ENCODE measurements around the gene CYP2F1. TPM values are rescaled to one million over a fixed set of nuclear protein-coding genes. Genes with fewer than 3 reads are reported as not detected.
"Not testable (repeated sequence)": the region's sequence is repeated elsewhere in the genome, so short reads cannot be mapped to it uniquely, and the experiment has no call there.

Gene CYP2F1
- total and polyA plus RNA-seq, 10 of the 15 experiments (the other 5 are each of a cell fraction or from before 2014, with no cell fraction given), result not detected

- ATAC-seq (peak; percentile 94), FAIRE-seq (peak; percentile 91)
- DNase-seq (ENCODE audit: low read depth, low spot score); in situ Hi-C loops (cut with MboI); POLR2A ChIA-PET; H3K4me3 ChIP-seq; H3K27me3 ChIP-seq (replicated peaks in 1 of 2; ENCODE audit: control insufficient read depth in 2 of 2, insufficient read depth in 2 of 2, low read length in 1 of 2); CTCF ChIA-PET; H3K4me1 ChIP-seq (ENCODE audit: control insufficient read depth, insufficient read depth, low read length); H3K36me3 ChIP-seq (ENCODE audit: control insufficient read depth in 2 of 2, insufficient read depth in 2 of 2, low read length in 1 of 2); RAD21 ChIA-PET (ENCODE audit: unreplicated experiment); intact Hi-C loops (cut with micrococcal nuclease; ENCODE audit: unreplicated experiment); H4K20me1 ChIP-seq (ENCODE audit: control insufficient read depth, insufficient read depth); SMC1A ChIA-PET (ENCODE audit: uncharacterized antibody, unreplicated experiment); H3K9me3 ChIP-seq (replicated peaks; ENCODE audit: control insufficient read depth, insufficient read depth, low read length); H3K9ac ChIP-seq (ENCODE audit: control insufficient read depth, insufficient read depth, low read length); BruUV-seq (replicated peaks); H3K79me2 ChIP-seq (ENCODE audit: control insufficient read depth, insufficient read depth, low read length); H3K27ac ChIP-seq (ENCODE audit: control insufficient read depth, insufficient read depth); H2AFZ ChIP-seq (ENCODE audit: control insufficient read depth, low read depth, low read length): not testable (repeated sequence)
- 56% methylated on average over 29 of the region's 76 CpGs for WGBS (ENCODE audit: insufficient coverage, insufficient replicate concordance, low lambda C conversion rate, missing lambda C conversion rate)
- 0 out of 2 replicates have a peak overlapping the region, but pooled peaks have one; percentile 42 for H3K4me2 ChIP-seq (ENCODE audit: control insufficient read depth, insufficient read depth)
Measured at GRCh38 chr19:41135390-41136384, 21.5 kb downstream of the CYP2F1 start.

- intact Hi-C loops (cut with micrococcal nuclease; ENCODE audit: unreplicated experiment), result no loop called here
- ChIA-PET POLR2A (no interaction called here), CTCF (no interaction called here), SMC1A (ENCODE audit: uncharacterized antibody, unreplicated experiment) (no interaction called here), RAD21 (ENCODE audit: unreplicated experiment) (no interaction called here)
- WGBS (ENCODE audit: insufficient coverage, insufficient replicate concordance, low lambda C conversion rate, missing lambda C conversion rate), result 66% methylated on average over 27 of the region's 31 CpGs
- no peaks in the 10 kb centered on the region for H3K9me3 ChIP-seq (replicated peaks; ENCODE audit: control insufficient read depth, insufficient read depth, low read length)
- H4K20me1 ChIP-seq (ENCODE audit: control insufficient read depth, insufficient read depth), result no peaks in the 10 kb centered on the region
- no peak overlapping the region for H3K9ac ChIP-seq (ENCODE audit: control insufficient read depth, insufficient read depth, low read length)
- no peaks in the 10 kb centered on the region for H3K4me1 ChIP-seq (ENCODE audit: control insufficient read depth, insufficient read depth, low read length)
- H2AFZ ChIP-seq (ENCODE audit: control insufficient read depth, low read depth, low read length), result no peak overlapping the region
- H3K36me3 ChIP-seq (ENCODE audit: control insufficient read depth in 2 of 2, insufficient read depth in 2 of 2, low read length in 1 of 2), result no peaks in the 10 kb centered on the region
- no peak overlapping the region for H3K4me3 ChIP-seq
- FAIRE-seq (no peak), DNase-seq (ENCODE audit: low read depth, low spot score) (no peak), ATAC-seq (no peak)
- BruUV-seq (replicated peaks), result no TSS peak
- in situ Hi-C loops (cut with MboI), result no loop called here
- no peak overlapping the region for H3K27ac ChIP-seq (ENCODE audit: control insufficient read depth, insufficient read depth)
- H3K4me2 ChIP-seq (ENCODE audit: control insufficient read depth, insufficient read depth), result no peak overlapping the region
- no peaks in the 10 kb centered on the region for H3K27me3 ChIP-seq (replicated peaks in 1 of 2; ENCODE audit: control insufficient read depth in 2 of 2, insufficient read depth in 2 of 2, low read length in 1 of 2)
- no peaks in the 10 kb centered on the region for H3K79me2 ChIP-seq (ENCODE audit: control insufficient read depth, insufficient read depth, low read length)
- TF ChIP-seq BCLAF1 (IDR thresholded peaks at IDR 0.05) (no peak), ZNF207 (IDR thresholded peaks at IDR 0.05; ENCODE audit: borderline replicate concordance) (no peak), HDAC6 (IDR thresholded peaks at IDR 0.05; ENCODE audit: unreplicated experiment) (no peak), KAT2A (conservative IDR thresholded peaks at IDR 0.05; ENCODE audit: control insufficient read depth, low read depth, low read length) (no peak), PML (IDR thresholded peaks at IDR 0.05; ENCODE audit: low read length) (no peak), NKRF (conservative IDR thresholded peaks at IDR 0.05) (no peak)
Measured at GRCh38 chr19:41136636-41137455, 22.6 kb downstream of the CYP2F1 start.
